OCI-LY3 (cell line): ENCODE results near the gene ZNF155.

Source experiments
- CTCF ChIP-seq: fragments of 200-600, 300-600 bp; sonication (generic); IDR thresholded peaks from 2 replicates; pipeline ENCODE4 v1.5.1; 2014; ENCODE audit warnings: antibody characterized with exemption, low read length, low read depth
- EZH2phosphoT487 ChIP-seq: fragments of 200-600 bp; shearing (Covaris generic); IDR thresholded peaks from 2 replicates; pipeline ENCODE4 v1.6.1; 2018; ENCODE audit warnings: antibody characterized with exemption, mixed run types, low read depth

- TF ChIP-seq CTCF (no peak), EZH2phosphoT487 (no peak)
Observed at GRCh38 chr19:43934985-43935708, 48.8 kb upstream of the ZNF155 start, which contains the start of gene ZNF45.
